KOPT-K1 (cell line): Measurements from ENCODE around the gene CWC27.

Experiments
- H3K27ac ChIP-seq: fragments of 200-600 bp; sonication (generic); 2 replicates; pipeline ENCODE4 v1.5.1; 2016; ENCODE audit warnings: antibody characterized with exemption, mild to moderate bottlenecking, low read depth, low read length; ENCODE audit not compliant: poor library complexity, severe bottlenecking
- H3K36me3 ChIP-seq: fragments of 200-600 bp; sonication (generic); 2 replicates; pipeline ENCODE4 v1.5.1; 2017; ENCODE audit warnings: antibody characterized with exemption, mild to moderate bottlenecking, low read length, moderate library complexity; ENCODE audit not compliant: insufficient read depth
- H3K9me3 ChIP-seq: fragments of 200-600 bp; sonication (generic); 2 replicates; pipeline ENCODE4 v1.5.1; 2017; ENCODE audit warnings: antibody characterized with exemption, low read length, mild to moderate bottlenecking; ENCODE audit not compliant: insufficient read depth, poor library complexity, severe bottlenecking

Gene CWC27

GRCh38 chr5:64947031-64947430 is 178.3 kb downstream of the CWC27 start:
- H3K27ac ChIP-seq: no peak overlapping the region
- no peaks in the 10 kb centered on the region for H3K36me3 ChIP-seq
- no peaks in the 10 kb centered on the region for H3K9me3 ChIP-seq

DNA sequence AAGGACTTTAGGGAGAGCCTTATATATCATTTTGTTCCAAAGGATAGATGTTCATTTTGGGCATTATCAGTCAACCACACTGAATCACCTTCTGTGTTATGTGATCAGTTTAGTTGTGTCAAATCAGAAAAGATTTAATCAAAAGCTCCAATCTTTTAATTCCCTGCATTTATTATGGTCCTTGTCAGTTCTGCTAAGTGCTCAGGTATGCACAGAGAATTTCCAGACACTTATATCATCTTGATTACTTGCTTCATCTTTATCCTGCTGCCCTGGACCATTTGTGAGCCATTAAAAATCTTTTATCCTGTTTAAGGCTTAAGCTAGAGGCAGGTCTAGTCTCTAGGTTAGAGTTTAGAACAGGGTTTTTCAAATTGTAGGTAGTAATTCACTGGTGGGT is 179.1 kb downstream of the CWC27 start:
- Histone ChIP-seq H3K9me3 (no peaks in the 10 kb centered on the region), H3K27ac (no peak overlapping the region), H3K36me3 (no peaks in the 10 kb centered on the region)

GRCh38 chr5:64949331-64949730 is 180.6 kb downstream of the CWC27 start:
- Histone ChIP-seq H3K36me3 (no peaks in the 10 kb centered on the region), H3K9me3 (no peaks in the 10 kb centered on the region), H3K27ac (no peak overlapping the region)

DNA sequence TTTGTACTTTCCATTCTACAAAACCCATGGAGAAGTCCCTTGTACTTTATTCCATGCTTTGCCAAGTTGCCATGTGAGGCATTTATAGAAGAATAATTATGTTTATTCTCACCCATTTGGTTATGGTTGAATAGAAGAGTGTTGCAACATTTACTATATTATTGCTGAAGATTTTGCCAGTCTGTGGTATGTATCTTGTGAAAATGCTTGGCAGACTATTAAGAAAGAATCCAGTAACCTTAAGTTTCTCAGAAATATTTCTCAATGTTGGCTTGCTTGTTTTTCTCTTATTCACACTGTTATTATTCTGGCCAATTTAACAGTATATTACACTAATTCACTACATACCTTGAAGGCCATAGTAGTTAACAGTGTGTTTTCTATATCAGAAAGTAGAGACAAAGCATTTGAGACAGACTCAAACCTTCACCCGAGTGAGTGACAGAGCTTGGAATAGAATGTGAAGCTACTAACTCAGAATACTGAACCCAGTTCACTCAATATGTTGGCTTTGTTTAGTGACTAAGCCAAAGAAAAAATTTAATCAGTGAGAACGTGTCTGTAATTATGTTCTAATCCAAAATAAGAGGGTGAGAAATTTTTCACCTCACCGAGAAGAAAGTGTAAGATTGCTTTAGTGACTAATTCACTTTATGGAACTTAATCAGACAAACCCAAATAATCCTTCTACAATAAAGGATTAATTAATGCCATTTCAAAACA is 184.4 kb downstream of the CWC27 start:
- H3K36me3 ChIP-seq: no peaks in the 10 kb centered on the region
- H3K9me3 ChIP-seq: no peaks in the 10 kb centered on the region
- H3K27ac ChIP-seq: no peak overlapping the region

DNA sequence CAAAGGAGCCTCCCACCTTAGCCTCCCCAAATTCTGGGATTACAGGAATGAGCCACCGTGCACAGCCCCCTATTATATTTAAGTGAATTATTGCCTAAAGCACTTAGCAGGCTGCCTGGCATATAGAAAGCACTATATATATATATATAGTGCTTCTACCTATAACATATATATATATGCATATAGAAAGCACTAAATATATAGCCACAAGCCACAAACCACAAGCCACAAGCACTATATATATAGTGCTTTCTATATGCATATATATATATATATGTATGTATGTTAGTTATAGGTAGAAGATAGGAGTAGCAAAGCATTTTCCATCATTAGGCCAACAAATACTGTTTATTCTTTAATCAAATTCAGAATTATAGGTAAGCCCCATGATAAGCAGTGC is 185.8 kb downstream of the CWC27 start:
- no peaks in the 10 kb centered on the region for H3K36me3 ChIP-seq
- no peaks in the 10 kb centered on the region for H3K9me3 ChIP-seq
- no peak overlapping the region for H3K27ac ChIP-seq

DNA sequence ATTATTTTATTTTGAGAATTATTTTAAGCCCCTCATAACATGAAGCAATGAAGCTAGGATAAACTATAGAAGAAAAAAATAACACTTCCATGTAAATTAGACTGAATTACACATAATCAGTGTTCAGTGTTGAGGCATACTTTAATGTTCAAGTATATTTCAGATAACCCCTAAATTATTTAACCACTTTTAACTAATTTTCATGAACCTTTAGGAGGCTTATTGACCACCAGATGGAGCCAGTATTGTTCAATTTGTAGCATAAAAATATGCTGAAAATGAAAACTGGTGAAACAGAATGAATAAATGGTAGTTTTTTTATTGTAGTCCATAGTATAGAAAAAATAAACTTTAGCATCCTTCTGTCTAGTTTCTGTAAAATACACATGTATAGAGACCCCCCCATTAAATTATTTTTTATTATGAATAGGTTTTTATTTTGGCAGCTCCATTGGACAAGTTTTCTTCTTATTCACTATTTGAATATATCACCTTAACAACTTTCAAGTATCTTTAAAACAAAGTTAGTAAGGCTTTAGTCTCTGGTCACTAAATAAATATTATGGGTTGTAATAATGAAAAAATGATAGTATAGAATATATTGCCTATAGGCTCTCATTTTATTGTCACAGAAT is 190.1 kb downstream of the CWC27 start:
- peaks cover 16% of the 10 kb centered on the region for H3K9me3 ChIP-seq
- no peaks in the 10 kb centered on the region; the same call in 1 of the 2 replicates for H3K36me3 ChIP-seq
- no peak overlapping the region for H3K27ac ChIP-seq

GRCh38 chr5:64963278-64963677 is 194.5 kb downstream of the CWC27 start:
- Histone ChIP-seq H3K9me3 (peaks cover 22% of the 10 kb centered on the region), H3K27ac (no peak overlapping the region), H3K36me3 (no peaks in the 10 kb centered on the region; the same call in 1 of the 2 replicates)

DNA sequence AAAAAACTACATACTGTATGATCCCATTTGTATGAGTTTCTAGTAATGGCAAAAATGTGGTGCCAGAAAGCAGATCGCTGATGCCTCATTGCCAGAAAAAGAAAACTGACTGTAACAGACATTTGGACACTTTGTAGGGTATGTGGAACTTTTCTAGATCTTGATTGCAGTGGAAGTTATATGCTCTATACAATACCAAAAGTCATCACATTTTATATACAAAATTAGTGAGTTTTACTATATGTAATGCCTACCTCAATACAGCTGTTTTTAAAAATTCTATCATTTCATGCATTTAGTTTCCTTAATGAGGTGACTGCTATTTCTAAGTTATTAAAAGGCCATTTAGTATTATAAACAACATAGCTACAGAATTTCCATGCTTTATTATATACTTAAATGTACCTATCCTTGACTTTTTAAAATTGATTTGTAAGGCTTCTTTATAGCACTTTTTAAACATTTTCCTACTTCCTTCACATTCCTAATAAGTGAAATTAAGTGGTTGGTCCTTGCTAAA is 199.9 kb downstream of the CWC27 start:
- no peak overlapping the region for H3K27ac ChIP-seq
- H3K9me3 ChIP-seq: peaks cover 8% of the 10 kb centered on the region
- peaks cover 8% of the 10 kb centered on the region; the same call in 1 of the 2 replicates for H3K36me3 ChIP-seq

DNA sequence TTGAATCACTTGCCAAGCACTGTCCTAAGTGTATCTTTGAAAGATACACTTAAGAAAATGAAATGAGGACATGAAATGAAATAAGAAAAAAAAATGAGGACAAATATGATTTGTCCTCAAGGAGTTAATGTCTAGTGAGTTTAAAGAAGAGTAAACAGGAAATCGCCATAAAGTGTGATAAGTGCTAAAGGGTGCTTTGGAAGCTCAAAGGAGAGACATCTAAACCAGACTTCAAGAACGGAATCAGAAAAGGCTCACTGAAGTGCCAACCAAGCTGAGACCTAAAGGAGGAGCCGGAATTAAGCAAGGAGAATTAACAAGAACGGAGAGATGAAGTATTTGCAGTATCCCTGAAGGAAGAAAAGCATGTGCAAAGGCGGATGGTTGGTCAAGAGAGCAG is 200.8 kb downstream of the CWC27 start:
- Histone ChIP-seq H3K9me3 (no peaks in the 10 kb centered on the region), H3K36me3 (peaks cover 15% of the 10 kb centered on the region; the same call in 1 of the 2 replicates), H3K27ac (no peak overlapping the region)

GRCh38 chr5:64971513-64971912 is 202.8 kb downstream of the CWC27 start:
- Histone ChIP-seq H3K27ac (no peak overlapping the region), H3K9me3 (no peaks in the 10 kb centered on the region), H3K36me3 (peaks cover 15% of the 10 kb centered on the region; the same call in 1 of the 2 replicates)

DNA sequence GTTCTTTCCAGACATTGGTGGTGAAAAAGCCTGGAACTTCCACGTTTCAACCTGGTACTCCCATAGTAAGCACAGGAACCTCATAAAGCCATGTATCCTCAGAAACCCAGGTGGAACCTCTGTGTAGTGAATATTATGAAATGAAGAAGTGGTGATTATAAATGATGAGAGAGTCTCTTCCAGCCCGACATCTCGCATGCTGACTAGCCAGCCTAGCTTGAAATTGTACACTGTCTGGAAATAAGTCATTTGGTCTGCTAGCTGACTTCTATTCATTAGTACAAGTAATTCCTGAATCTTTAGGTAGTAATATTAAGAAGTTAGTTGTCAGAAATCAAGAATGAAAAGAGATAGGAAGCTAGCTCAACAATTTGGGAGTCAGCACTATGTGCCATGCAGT is 203.3 kb downstream of the CWC27 start:
- Histone ChIP-seq H3K36me3 (peaks cover 15% of the 10 kb centered on the region; the same call in 1 of the 2 replicates), H3K9me3 (no peaks in the 10 kb centered on the region), H3K27ac (no peak overlapping the region)

GRCh38 chr5:64972591-64972990 is 203.9 kb downstream of the CWC27 start:
- no peak overlapping the region for H3K27ac ChIP-seq
- H3K36me3 ChIP-seq: peaks cover 20% of the 10 kb centered on the region
- no peaks in the 10 kb centered on the region for H3K9me3 ChIP-seq

- H3K27ac ChIP-seq: no peak overlapping the region
- peaks cover 24% of the 10 kb centered on the region for H3K36me3 ChIP-seq
- no peaks in the 10 kb centered on the region for H3K9me3 ChIP-seq
These were observed 204.5 kb downstream of the CWC27 start for GRCh38 chr5:64973215-64973614.

GRCh38 chr5:64977779-64978178 is 209.0 kb downstream of the CWC27 start:
- Histone ChIP-seq H3K27ac (no peak overlapping the region), H3K9me3 (no peaks in the 10 kb centered on the region), H3K36me3 (peaks cover 21% of the 10 kb centered on the region)

- Histone ChIP-seq H3K9me3 (no peaks in the 10 kb centered on the region), H3K27ac (no peak overlapping the region), H3K36me3 (peaks cover 16% of the 10 kb centered on the region)
These were observed 209.8 kb downstream of the CWC27 start for GRCh38 chr5:64978546-64978945.

DNA sequence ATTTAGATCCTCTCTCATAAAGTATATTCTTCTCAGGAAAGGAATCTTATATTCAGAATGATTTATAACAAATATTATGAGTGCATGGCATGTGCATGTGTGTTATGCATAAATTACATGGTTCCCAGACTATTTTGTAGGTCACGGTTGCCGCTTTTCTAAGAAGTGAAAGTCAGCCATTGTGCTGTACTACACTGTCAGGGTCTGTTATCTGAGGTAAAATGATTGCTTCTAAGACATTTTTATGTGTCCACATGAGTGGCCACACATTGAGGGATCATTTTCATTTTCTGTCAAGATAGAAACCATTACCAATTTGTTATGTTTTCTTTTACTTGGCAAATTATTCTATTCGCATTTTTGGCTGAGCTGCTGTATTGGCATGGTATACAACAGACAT is 210.8 kb downstream of the CWC27 start:
- peaks cover 9% of the 10 kb centered on the region for H3K36me3 ChIP-seq
- H3K27ac ChIP-seq: no peak overlapping the region
- H3K9me3 ChIP-seq: no peaks in the 10 kb centered on the region
